ENCODE data around the gene KRT28.

The KRT28 gene

GRCh38 chr17:40794466-40794865 is 5.3 kb downstream of the KRT28 start:
- in situ Hi-C loops (cut with HindIII; ENCODE audit: low pct_ligation_motif_present, low pct_unique_long_range_greater_than_20kb, low sequenced_read_pairs) = loop anchor here (25.0 kb wide), 1 partner anchor 182 kb away; no protein-coding TSS in a partner anchor
- no peak for DNase-seq

GRCh38 chr17:40793832-40794231 is 5.9 kb downstream of the KRT28 start:
- in situ Hi-C loops (cut with HindIII; ENCODE audit: low pct_ligation_motif_present, low pct_unique_long_range_greater_than_20kb, low sequenced_read_pairs) = loop anchor here (25.0 kb wide), 1 partner anchor 182 kb away; no protein-coding TSS in a partner anchor
- no peak for DNase-seq

DNA sequence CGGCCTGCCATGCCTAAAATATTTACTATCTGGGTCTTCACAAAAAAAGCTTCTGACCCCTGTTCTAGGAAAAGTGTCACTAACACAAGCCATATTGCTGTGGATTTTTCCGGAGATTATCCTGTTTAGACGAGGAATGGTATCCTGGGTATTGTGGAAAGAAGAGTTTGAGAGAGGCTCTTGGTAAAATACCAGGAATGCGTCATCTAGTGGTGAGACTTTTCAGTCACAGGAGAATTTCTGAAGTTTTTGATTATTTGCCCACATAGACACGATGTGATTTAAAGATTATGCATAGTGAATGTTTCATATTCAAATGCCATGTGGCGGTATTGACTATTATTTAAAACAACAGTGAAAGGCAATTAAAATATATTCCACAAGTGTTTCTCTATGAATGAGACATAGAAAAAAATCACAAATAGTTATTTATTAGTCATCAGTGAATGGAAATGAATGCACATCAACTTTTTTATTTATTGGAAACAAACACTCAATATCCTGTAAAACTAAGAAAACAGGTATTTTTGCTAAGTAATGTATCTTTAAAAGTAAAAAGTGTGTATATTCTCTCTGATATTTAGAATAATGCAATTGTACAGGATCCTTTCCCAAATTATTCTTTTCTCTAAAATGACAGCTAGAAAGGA is 7.8 kb downstream of the KRT28 start:
- in situ Hi-C loops (cut with HindIII; ENCODE audit: low pct_ligation_motif_present, low pct_unique_long_range_greater_than_20kb, low sequenced_read_pairs) = loop anchor here (25.0 kb wide), 1 partner anchor 180 kb away; no protein-coding TSS in a partner anchor

DNA sequence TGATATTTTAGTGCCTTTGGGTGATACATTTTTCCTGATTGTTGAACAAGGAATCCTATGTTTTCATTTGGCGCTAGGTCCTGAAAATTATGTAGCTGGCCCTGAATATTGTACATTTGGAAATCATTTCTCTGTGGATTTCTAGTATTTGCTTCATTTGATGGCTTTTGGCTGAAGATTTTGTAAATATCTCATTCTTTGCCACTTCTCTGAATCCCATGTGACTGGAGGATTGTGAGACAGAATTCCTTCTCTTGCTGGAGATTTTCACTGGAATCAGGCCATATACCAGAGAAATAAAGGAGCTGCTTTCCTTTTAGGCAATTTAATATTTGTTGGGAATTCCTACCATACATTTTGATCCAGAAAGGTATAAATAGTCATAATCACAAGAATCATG is 8.6 kb downstream of the KRT28 start:
- DNase-seq = no peak
- in situ Hi-C loops (cut with HindIII; ENCODE audit: low pct_ligation_motif_present, low pct_unique_long_range_greater_than_20kb, low sequenced_read_pairs) = loop anchor here (25.0 kb wide), 1 partner anchor 179 kb away; no protein-coding TSS in a partner anchor

More for the DNA sequence above, 7.8 kb downstream of the KRT28 start:
- peak; percentile 71 for DNase-seq

GRCh38 chr17:40782450-40782849 is 17.3 kb downstream of the KRT28 start, which contains the start of gene KRT27:
Gene KRT27, minus strand, starts transcription at chr17:40782550. Its CDS starts 57 bp downstream, at chr17:40782493.
- no peak for DNase-seq
- in situ Hi-C loops (cut with HindIII; ENCODE audit: low pct_ligation_motif_present, low pct_unique_long_range_greater_than_20kb, low sequenced_read_pairs) = loop anchor here (25.0 kb wide), 1 partner anchor 170 kb away; no protein-coding TSS in a partner anchor

- DNase-seq = no peak
- in situ Hi-C loops (cut with HindIII; ENCODE audit: low pct_ligation_motif_present, low pct_unique_long_range_greater_than_20kb, low sequenced_read_pairs) = loop anchor here (25.0 kb wide), 1 partner anchor 167 kb away; no protein-coding TSS in a partner anchor
Measured at GRCh38 chr17:40779181-40779909, 20.4 kb downstream of the KRT28 start.

DNA sequence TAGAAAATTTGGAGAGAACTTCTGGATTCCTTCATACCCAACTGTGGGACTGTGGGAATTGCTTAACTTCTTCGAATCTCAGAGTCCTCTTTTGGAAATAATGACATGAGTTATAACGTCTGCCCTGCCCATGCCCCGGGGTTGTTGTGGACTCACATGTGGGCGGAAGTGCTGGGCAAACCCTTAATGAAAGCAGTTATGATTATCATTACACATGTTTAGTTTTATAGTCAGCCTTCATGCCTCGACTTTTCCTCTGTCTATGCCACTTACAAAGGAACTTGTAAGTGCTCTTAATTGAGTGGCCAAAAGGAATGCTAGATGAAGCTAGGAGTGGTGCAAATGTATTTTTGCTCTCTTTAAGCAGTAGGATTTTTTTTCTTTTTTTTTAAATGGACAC is 21.3 kb downstream of the KRT28 start:
- DNase-seq = no peak
- in situ Hi-C loops (cut with HindIII; ENCODE audit: low pct_ligation_motif_present, low pct_unique_long_range_greater_than_20kb, low sequenced_read_pairs) = loop anchor here (25.0 kb wide), 1 partner anchor 166 kb away; no protein-coding TSS in a partner anchor

GRCh38 chr17:40777971-40778370 is 21.8 kb downstream of the KRT28 start:
- DNase-seq = no peak
- in situ Hi-C loops (cut with HindIII; ENCODE audit: low pct_ligation_motif_present, low pct_unique_long_range_greater_than_20kb, low sequenced_read_pairs) = loop anchor here (25.0 kb wide), 1 partner anchor 166 kb away; no protein-coding TSS in a partner anchor

GRCh38 chr17:40777459-40777858 is 22.3 kb downstream of the KRT28 start:
- DNase-seq = no peak
- in situ Hi-C loops (cut with HindIII; ENCODE audit: low pct_ligation_motif_present, low pct_unique_long_range_greater_than_20kb, low sequenced_read_pairs) = loop anchor here (25.0 kb wide), 1 partner anchor 165 kb away; no protein-coding TSS in a partner anchor

DNA sequence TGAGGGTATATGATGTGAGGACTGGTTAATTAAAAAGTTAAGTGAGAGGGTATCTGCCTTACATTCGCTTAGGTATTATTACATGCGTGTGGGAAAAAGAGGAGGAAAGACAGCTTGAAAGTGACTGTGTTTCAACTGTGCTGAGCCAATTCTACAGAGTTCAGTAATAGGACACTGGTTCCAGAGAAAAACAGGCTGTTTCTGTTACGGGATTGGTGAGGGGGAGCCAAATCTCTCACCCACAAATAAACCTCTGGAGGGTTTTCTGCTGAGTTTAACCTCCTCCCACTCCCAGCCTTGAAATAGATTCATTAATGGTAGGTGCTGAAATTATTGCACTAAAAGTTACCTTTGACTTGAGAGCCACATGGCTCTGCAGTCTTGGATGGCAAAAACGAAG is 23.8 kb downstream of the KRT28 start:
- no peak for DNase-seq
- in situ Hi-C loops (cut with HindIII; ENCODE audit: low pct_ligation_motif_present, low pct_unique_long_range_greater_than_20kb, low sequenced_read_pairs) = loop anchor here (25.0 kb wide), 1 partner anchor 164 kb away; no protein-coding TSS in a partner anchor

DNA sequence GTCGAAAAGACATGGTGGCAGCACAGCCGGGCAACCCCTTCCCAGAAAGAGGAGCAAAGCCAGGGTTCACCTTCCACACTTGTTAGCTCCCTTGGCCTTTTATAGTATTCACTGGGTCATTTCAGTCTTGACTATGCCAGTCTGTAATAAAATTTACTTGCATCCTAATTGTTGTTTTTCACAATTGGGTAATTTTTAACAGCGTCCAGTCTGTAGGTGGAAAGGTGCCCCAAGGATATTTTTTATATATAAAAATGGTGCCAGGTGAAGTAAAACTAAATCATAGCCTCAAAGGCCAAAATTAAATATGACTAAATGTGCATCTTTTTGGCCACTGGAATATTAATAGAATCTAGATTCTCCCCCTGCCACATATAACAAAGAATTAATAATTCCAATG is 27.7 kb downstream of the KRT28 start, which contains the start of gene KRT26:
TSS of gene KRT26 (minus strand) at position 101 of the 400 bp plus-strand sequence. CDS start at position 13, 88 bp downstream.
- DNase-seq = no peak
- in situ Hi-C loops (cut with HindIII; ENCODE audit: low pct_ligation_motif_present, low pct_unique_long_range_greater_than_20kb, low sequenced_read_pairs) = no loop called here

DNA sequence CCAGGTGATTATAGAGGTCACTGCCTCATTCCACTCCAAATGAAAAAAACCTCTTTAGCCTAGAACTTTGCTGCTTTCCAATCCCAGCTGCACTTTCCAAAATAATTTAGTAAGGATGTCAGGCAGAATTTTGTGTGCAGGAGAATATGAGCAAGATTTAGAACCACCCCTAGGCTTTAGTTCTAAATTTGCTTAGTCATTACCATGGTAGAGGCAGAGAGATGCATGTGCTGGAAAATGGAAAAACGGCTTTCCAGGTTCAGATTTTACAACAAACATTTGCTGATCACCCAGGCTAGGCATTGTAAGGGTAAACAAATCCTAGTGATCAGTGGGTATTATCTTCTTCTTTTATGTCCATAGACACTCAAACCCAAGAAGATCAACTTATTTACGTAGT is 34.1 kb downstream of the KRT28 start:
- no peak for DNase-seq
- in situ Hi-C loops (cut with HindIII; ENCODE audit: low pct_ligation_motif_present, low pct_unique_long_range_greater_than_20kb, low sequenced_read_pairs) = no loop called here

GRCh38 chr17:40763752-40764151 is 36.0 kb downstream of the KRT28 start:
- in situ Hi-C loops (cut with HindIII; ENCODE audit: low pct_ligation_motif_present, low pct_unique_long_range_greater_than_20kb, low sequenced_read_pairs) = no loop called here
- no peak for DNase-seq

DNA sequence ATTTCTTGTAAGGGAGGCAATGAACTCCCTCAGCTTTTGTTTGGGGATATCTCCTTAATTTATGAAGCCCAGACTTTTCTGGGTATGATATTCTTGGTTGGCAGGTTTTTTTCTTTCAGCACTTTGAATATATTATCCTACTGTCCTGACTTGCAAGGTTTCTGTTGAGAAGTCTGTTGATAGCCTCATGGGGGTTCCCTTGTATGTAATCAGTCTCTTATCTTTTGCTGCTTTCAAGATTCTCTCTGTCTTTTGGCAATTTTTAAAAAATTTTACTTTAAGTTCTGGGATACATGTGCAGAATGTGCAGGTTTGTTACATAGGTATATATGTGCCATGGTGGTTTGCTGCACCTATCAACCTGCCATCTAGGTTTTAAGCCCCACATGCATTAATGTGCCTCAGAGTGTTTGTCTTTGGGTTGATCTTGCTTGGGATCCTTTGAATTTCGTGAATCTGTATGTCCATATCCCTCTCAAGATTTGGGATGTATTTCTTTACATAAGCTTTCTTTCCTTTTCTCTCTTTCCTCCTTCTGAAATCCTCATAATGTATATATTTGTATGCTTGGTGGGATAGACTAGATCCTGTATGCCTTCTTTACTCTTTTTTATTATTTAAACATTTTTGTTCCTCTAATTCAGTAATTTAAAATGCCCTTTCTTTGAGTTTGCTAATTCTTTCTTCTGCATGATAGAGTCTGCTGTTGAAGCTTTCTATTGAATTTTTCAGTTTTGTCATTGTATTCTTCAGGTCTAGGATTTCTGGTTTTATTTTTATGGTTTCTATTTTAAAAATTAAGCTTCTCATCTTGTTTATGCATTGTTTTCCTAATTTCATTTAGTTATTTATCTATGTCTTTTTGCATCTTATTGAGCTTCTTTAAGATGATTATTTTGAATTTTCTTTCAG is 39.4 kb downstream of the KRT28 start:
- DNase-seq = no peak
- in situ Hi-C loops (cut with HindIII; ENCODE audit: low pct_ligation_motif_present, low pct_unique_long_range_greater_than_20kb, low sequenced_read_pairs) = no loop called here

GRCh38 chr17:40755231-40755630 is 44.5 kb downstream of the KRT28 start, which contains the start of gene KRT25:
Gene KRT25, minus strand, starts transcription at chr17:40755331. Its CDS starts 60 bp downstream, at chr17:40755271.
- in situ Hi-C loops (cut with HindIII; ENCODE audit: low pct_ligation_motif_present, low pct_unique_long_range_greater_than_20kb, low sequenced_read_pairs) = no loop called here

DNA sequence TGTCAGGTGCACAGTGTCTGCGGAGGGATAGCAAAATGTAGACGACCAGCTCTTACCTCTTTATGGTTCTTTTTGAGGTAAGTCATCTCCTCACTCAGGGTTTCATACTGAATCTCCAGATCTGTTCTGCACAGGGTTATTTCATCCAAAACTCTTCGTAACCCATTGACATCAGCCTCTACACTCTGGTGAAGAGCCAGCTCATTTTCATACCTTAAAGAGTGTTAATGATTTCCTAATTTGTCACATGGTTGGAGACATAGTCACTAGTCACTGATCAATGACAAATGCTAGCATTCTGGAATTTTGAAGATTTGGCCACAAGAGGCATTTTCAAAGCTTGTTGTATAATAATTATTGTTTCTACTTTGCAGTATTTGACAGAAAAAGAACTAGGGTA is 46.0 kb downstream of the KRT28 start:
- in situ Hi-C loops (cut with HindIII; ENCODE audit: low pct_ligation_motif_present, low pct_unique_long_range_greater_than_20kb, low sequenced_read_pairs) = no loop called here

More at GRCh38 chr17:40755231-40755630, 44.5 kb downstream of the KRT28 start, which contains the start of gene KRT25:
- no peak for DNase-seq

DNA sequence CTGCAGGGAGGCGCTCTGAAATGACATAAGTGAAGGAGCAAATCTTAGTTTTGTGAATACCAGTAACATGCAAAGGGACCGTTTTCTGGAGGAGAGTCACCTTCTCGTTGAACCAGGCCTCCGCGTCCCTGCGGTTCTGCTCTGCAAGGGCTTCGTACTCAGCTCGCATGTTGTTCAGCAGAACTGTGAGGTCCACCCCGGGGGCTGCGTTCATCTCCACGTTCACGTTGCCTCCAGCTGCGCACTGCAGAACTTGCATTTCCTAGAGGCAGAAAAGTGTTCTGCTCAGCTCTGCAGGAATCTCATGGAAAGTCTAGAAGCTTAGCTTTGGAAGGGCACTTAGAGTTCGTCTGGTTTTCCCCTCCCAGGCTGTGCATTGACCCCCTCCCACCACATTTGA is 48.7 kb downstream of the KRT28 start:
- in situ Hi-C loops (cut with HindIII; ENCODE audit: low pct_ligation_motif_present, low pct_unique_long_range_greater_than_20kb, low sequenced_read_pairs) = no loop called here

More for the DNA sequence above, 46.0 kb downstream of the KRT28 start:
- DNase-seq = no peak

DNA sequence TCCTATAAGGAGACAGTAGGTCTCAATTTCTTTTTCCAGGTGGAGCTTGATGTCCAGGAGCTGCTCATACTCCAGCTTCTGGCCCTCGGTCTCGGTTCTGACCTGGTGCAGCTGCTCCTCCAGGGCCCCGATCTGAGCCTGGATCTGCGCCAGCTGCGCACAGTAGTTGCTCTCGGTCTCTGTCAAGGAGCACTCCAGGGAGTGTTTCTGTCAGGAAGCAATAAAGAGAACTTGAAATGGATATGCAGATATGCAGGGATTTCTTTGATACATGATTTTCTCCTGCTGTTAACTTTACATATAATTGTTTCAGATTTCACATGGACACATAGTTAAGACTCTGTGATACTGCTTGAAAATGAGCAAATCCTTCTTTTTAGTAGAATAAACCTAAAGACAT is 49.4 kb downstream of the KRT28 start:
- in situ Hi-C loops (cut with HindIII; ENCODE audit: low pct_ligation_motif_present, low pct_unique_long_range_greater_than_20kb, low sequenced_read_pairs) = no loop called here

More for the DNA sequence above, 48.7 kb downstream of the KRT28 start:
- no peak for DNase-seq

More for the DNA sequence above, 49.4 kb downstream of the KRT28 start:
- no peak for DNase-seq
